C4-2B (cell line): ENCODE data around the gene TMX2.

Experiments
- ZFX ChIP-seq: fragments of 450-650 bp; IDR thresholded peaks from 2 replicates; pipeline ENCODE4 v1.6.1; 2017
- TF ChIP-seq, protein P1 (sequence below): fragments of 450-650 bp; conservative IDR thresholded peaks from 2 replicates; pipeline ENCODE4 v1.5.1; 2017; ENCODE audit warnings: mild to moderate bottlenecking

DNA sequence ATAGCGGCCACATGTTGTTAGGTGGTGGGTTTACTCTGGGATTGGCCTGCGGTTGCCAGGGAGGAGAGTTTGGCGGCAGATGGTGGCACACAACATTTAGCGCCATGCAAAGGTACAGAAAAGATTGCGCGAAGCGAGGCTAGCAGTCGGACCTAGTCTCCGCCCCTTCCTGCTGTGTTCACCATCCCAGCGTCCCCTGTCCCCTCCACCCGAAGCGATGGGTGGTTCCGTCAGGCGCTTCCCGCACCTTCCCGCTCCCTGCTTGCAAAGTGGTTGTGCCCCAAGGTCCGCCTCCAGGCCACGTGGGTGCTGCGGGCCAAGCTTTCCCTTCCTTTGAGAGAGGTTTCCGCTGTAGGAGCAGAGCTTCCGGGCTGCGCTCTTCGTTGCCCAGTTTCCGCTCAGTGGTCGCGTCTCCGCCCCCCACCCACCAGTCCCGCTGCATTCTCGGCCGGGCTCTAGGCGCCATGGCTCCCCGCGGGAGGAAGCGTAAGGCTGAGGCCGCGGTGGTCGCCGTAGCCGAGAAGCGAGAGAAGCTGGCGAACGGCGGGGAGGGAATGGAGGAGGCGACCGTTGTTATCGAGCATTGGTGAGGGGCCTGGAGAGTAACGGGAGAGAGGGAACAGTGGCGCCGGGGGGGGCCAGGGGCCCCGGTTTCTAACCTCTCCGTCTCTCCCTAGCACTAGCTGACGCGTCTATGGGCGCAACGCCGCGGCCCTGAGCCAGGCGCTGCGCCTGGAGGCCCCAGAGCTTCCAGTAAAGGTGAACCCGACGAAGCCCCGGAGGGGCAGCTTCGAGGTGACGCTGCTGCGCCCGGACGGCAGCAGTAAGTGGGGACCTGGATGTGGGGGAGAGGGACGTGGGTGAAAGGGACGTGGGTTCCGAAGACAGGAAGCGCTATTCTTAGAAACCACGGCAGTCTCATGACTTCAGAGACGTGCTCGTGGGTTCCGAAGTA lies 29.0 kb downstream of the TMX2 start, which contains the start of gene SELENOH:
- TF ChIP-seq, protein P1, sequence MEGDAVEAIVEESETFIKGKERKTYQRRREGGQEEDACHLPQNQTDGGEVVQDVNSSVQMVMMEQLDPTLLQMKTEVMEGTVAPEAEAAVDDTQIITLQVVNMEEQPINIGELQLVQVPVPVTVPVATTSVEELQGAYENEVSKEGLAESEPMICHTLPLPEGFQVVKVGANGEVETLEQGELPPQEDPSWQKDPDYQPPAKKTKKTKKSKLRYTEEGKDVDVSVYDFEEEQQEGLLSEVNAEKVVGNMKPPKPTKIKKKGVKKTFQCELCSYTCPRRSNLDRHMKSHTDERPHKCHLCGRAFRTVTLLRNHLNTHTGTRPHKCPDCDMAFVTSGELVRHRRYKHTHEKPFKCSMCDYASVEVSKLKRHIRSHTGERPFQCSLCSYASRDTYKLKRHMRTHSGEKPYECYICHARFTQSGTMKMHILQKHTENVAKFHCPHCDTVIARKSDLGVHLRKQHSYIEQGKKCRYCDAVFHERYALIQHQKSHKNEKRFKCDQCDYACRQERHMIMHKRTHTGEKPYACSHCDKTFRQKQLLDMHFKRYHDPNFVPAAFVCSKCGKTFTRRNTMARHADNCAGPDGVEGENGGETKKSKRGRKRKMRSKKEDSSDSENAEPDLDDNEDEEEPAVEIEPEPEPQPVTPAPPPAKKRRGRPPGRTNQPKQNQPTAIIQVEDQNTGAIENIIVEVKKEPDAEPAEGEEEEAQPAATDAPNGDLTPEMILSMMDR = no peak
- peak; percentile 43 for TF ChIP-seq ZFX
